ENCODE results near the gene RNF186.

- no peak for TF ChIP-seq MEF2A (IDR thresholded peaks at IDR 0.05; ENCODE audit: borderline replicate concordance, low read depth)
- TF ChIP-seq SMC3 (IDR thresholded peaks at IDR 0.05; ENCODE audit: low read depth, low read length) = no peak
- TF ChIP-seq, protein P1, sequence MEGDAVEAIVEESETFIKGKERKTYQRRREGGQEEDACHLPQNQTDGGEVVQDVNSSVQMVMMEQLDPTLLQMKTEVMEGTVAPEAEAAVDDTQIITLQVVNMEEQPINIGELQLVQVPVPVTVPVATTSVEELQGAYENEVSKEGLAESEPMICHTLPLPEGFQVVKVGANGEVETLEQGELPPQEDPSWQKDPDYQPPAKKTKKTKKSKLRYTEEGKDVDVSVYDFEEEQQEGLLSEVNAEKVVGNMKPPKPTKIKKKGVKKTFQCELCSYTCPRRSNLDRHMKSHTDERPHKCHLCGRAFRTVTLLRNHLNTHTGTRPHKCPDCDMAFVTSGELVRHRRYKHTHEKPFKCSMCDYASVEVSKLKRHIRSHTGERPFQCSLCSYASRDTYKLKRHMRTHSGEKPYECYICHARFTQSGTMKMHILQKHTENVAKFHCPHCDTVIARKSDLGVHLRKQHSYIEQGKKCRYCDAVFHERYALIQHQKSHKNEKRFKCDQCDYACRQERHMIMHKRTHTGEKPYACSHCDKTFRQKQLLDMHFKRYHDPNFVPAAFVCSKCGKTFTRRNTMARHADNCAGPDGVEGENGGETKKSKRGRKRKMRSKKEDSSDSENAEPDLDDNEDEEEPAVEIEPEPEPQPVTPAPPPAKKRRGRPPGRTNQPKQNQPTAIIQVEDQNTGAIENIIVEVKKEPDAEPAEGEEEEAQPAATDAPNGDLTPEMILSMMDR (IDR thresholded peaks at IDR 0.05) = no peak
- TF ChIP-seq EP300 (IDR thresholded peaks at IDR 0.05; ENCODE audit: borderline replicate concordance in 1 of 2, low read depth in 1 of 2, low read length in 1 of 2) = no peak
- no peak for TF ChIP-seq ELF1 (IDR thresholded peaks at IDR 0.05)
- TF ChIP-seq USF1 (IDR thresholded peaks at IDR 0.05; ENCODE audit: borderline replicate concordance, low read depth) = no peak
- no peak for TF ChIP-seq EZH2phosphoT487 (IDR thresholded peaks at IDR 0.05; ENCODE audit: borderline replicate concordance, low read depth)
- no peak for TF ChIP-seq JUND (IDR thresholded peaks at IDR 0.05)
- TF ChIP-seq, protein P2, sequence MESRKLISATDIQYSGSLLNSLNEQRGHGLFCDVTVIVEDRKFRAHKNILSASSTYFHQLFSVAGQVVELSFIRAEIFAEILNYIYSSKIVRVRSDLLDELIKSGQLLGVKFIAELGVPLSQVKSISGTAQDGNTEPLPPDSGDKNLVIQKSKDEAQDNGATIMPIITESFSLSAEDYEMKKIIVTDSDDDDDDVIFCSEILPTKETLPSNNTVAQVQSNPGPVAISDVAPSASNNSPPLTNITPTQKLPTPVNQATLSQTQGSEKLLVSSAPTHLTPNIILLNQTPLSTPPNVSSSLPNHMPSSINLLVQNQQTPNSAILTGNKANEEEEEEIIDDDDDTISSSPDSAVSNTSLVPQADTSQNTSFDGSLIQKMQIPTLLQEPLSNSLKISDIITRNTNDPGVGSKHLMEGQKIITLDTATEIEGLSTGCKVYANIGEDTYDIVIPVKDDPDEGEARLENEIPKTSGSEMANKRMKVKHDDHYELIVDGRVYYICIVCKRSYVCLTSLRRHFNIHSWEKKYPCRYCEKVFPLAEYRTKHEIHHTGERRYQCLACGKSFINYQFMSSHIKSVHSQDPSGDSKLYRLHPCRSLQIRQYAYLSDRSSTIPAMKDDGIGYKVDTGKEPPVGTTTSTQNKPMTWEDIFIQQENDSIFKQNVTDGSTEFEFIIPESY (IDR thresholded peaks at IDR 0.05; ENCODE audit: borderline replicate concordance, low read depth) = no peak
- no peak for TF ChIP-seq RFX5 (IDR thresholded peaks at IDR 0.05; ENCODE audit: low read length)
- TF ChIP-seq FOXM1 (IDR thresholded peaks at IDR 0.05; ENCODE audit: low read depth) = no peak
- no peak for TF ChIP-seq YY1 (IDR thresholded peaks at IDR 0.05; ENCODE audit: low read depth)
Observed at GRCh38 chr1:19814681-19815503, at the start of gene RNF186.

Data from SK-N-SH (cell line).